ENCODE data around the gene FYB1. TPM values are rescaled to one million over a fixed set of nuclear protein-coding genes. Genes with fewer than 3 reads are reported as not detected.

The FYB1 gene
- total RNA-seq, 1 experiment from 2014 or later, result 0.42 TPM

DNA sequence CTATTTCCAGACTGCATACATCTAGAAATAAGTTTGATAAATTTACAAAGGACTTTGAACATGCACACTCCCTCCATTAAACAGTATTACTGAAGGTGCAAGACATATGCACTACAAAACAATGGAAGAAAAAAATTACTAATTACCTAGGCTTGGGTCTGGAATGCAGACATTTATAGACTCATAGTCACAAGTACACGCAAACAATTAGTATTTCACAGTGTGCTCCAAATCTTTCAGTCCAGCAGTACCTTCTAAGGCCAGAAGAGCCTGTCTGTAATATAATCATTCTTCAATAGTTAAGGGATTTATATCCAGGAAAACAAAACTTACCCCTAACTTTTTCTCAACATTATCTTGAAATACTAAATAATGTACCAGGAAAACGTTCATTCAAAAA lies 156.3 kb downstream of the FYB1 start:
- RAD21 ChIA-PET (ENCODE audit: low non-redundant PET in 1 of 2, low total read pairs in 2 of 2, uncharacterized antibody in 2 of 2, unreplicated experiment in 2 of 2), result no interaction called here
- POLR2A ChIA-PET, result no interaction called here

More for the DNA sequence above, 156.3 kb downstream of the FYB1 start:
- Histone ChIP-seq H3K9ac (ENCODE audit: low read length) (no peak overlapping the region), H3K4me2 (ENCODE audit: low read length) (no peak overlapping the region), H3K4me1 (ENCODE audit: control insufficient read depth in 1 of 2, insufficient read depth in 2 of 2, low read length in 2 of 2) (no peaks in the 10 kb centered on the region), H3K9me2 (ENCODE audit: insufficient read depth) (no peaks in the 10 kb centered on the region), H3K36me3 (ENCODE audit: control insufficient read depth in 1 of 2, insufficient read depth in 2 of 2, low read length in 2 of 2) (no peaks in the 10 kb centered on the region), H3K79me2 (ENCODE audit: insufficient read depth, low read length) (peaks cover 63% of the 10 kb centered on the region), H4K20me1 (ENCODE audit: insufficient read depth) (no peaks in the 10 kb centered on the region), H3K27me3 (ENCODE audit: insufficient read depth, low read length) (no peaks in the 10 kb centered on the region), H3K27ac (ENCODE audit: low read depth, low read length) (no peak overlapping the region), H3K4me3 (replicated peaks in 1 of 2; ENCODE audit: low read depth in 1 of 2, low read length in 2 of 2) (no peak overlapping the region), H3K9me3 (ENCODE audit: control insufficient read depth in 1 of 2, insufficient read depth in 1 of 2, low read depth in 1 of 2, low read length in 2 of 2) (no peaks in the 10 kb centered on the region), H2AFZ (ENCODE audit: low read depth, low read length, poor library complexity, severe bottlenecking) (no peak overlapping the region)
- CTCF ChIA-PET, result no interaction called here
- no peak for ATAC-seq
- intact Hi-C loops (cut with micrococcal nuclease), result no loop called here
- no TSS peak for BruUV-seq (replicated peaks)
- TF ChIP-seq FOSL1 (IDR thresholded peaks at IDR 0.05; ENCODE audit: low read depth) (no peak), EZH2phosphoT487 (IDR thresholded peaks at IDR 0.05; ENCODE audit: borderline replicate concordance) (no peak), RAD21 (IDR thresholded peaks at IDR 0.05; ENCODE audit: low read depth) (no peak), EGR1 (IDR thresholded peaks at IDR 0.05; ENCODE audit: low read depth) (no peak), POLR2AphosphoS5 (IDR thresholded peaks at IDR 0.05; ENCODE audit: low read depth, low read length) (no peak), ELF1 (IDR thresholded peaks at IDR 0.05; ENCODE audit: borderline replicate concordance, low read depth) (no peak), CEBPB (IDR thresholded peaks at IDR 0.05; ENCODE audit: low read depth) (no peak), POLR2A (IDR thresholded peaks at IDR 0.05; ENCODE audit: borderline replicate concordance, extremely low read depth, insufficient read depth, insufficient read length) (no peak), CBX3 (IDR thresholded peaks at IDR 0.05; ENCODE audit: low read depth) (no peak), SRF (IDR thresholded peaks at IDR 0.05; ENCODE audit: low read depth) (no peak), SP1 (IDR thresholded peaks at IDR 0.05; ENCODE audit: low read depth) (no peak), ZNF274 (IDR thresholded peaks at IDR 0.05; ENCODE audit: low read depth, low read length) (no peak), ZFX (IDR thresholded peaks at IDR 0.05) (no peak), JUND (IDR thresholded peaks at IDR 0.05) (no peak)
- TF ChIP-seq, protein P1, sequence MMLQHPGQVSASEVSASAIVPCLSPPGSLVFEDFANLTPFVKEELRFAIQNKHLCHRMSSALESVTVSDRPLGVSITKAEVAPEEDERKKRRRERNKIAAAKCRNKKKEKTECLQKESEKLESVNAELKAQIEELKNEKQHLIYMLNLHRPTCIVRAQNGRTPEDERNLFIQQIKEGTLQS (IDR thresholded peaks at IDR 0.05), result no peak
- TF ChIP-seq, protein P2, sequence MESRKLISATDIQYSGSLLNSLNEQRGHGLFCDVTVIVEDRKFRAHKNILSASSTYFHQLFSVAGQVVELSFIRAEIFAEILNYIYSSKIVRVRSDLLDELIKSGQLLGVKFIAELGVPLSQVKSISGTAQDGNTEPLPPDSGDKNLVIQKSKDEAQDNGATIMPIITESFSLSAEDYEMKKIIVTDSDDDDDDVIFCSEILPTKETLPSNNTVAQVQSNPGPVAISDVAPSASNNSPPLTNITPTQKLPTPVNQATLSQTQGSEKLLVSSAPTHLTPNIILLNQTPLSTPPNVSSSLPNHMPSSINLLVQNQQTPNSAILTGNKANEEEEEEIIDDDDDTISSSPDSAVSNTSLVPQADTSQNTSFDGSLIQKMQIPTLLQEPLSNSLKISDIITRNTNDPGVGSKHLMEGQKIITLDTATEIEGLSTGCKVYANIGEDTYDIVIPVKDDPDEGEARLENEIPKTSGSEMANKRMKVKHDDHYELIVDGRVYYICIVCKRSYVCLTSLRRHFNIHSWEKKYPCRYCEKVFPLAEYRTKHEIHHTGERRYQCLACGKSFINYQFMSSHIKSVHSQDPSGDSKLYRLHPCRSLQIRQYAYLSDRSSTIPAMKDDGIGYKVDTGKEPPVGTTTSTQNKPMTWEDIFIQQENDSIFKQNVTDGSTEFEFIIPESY (IDR thresholded peaks at IDR 0.05; ENCODE audit: extremely low read depth, insufficient replicate concordance, low read length), result no peak
- TF ChIP-seq, protein P3, sequence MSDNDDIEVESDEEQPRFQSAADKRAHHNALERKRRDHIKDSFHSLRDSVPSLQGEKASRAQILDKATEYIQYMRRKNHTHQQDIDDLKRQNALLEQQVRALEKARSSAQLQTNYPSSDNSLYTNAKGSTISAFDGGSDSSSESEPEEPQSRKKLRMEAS (IDR thresholded peaks at IDR 0.05), result no peak
- TF ChIP-seq, protein P4, sequence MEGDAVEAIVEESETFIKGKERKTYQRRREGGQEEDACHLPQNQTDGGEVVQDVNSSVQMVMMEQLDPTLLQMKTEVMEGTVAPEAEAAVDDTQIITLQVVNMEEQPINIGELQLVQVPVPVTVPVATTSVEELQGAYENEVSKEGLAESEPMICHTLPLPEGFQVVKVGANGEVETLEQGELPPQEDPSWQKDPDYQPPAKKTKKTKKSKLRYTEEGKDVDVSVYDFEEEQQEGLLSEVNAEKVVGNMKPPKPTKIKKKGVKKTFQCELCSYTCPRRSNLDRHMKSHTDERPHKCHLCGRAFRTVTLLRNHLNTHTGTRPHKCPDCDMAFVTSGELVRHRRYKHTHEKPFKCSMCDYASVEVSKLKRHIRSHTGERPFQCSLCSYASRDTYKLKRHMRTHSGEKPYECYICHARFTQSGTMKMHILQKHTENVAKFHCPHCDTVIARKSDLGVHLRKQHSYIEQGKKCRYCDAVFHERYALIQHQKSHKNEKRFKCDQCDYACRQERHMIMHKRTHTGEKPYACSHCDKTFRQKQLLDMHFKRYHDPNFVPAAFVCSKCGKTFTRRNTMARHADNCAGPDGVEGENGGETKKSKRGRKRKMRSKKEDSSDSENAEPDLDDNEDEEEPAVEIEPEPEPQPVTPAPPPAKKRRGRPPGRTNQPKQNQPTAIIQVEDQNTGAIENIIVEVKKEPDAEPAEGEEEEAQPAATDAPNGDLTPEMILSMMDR (IDR thresholded peaks at IDR 0.05 in 2 of 3, conservative IDR thresholded peaks at IDR 0.05 in 1 of 3; ENCODE audit: borderline replicate concordance in 1 of 3, insufficient read depth in 1 of 3, low read depth in 2 of 3, low read length in 2 of 3), result no peak
- no peak for DNase-seq (ENCODE audit: low read depth, low spot score)

Measured in HCT116 (cell line).